ENCODE results near the gene ECE1. TPM values are rescaled to one million over a fixed set of nuclear protein-coding genes. Genes with fewer than 3 reads are reported as not detected.
"Not testable (repeated sequence)": the region's sequence is repeated elsewhere in the genome, so short reads cannot be mapped to it uniquely, and the experiment has no call there.

ECE1 gene
- total and polyA plus RNA-seq, 2 experiments from 2014 or later: 42.4 to 59.1 TPM

GRCh38 chr1:21185221-21185731 is 105.0 kb downstream of the ECE1 start:
- no peak for DNase-seq (ENCODE audit: low read depth in 1 of 2, low spot score in 1 of 2)
- Histone ChIP-seq H3K4me3 (no peak overlapping the region), H3K4me1 (ENCODE audit: low read depth) (peaks cover 4% of the 10 kb centered on the region), H3K27me3 (peaks cover 4% of the 10 kb centered on the region), H3K27ac (no peak overlapping the region), H3K9me3 (ENCODE audit: low read depth) (no peaks in the 10 kb centered on the region), H3K36me3 (no peaks in the 10 kb centered on the region)
- no peak for TF ChIP-seq CTCF (IDR thresholded peaks at IDR 0.05; ENCODE audit: low read depth, low read length)

DNA sequence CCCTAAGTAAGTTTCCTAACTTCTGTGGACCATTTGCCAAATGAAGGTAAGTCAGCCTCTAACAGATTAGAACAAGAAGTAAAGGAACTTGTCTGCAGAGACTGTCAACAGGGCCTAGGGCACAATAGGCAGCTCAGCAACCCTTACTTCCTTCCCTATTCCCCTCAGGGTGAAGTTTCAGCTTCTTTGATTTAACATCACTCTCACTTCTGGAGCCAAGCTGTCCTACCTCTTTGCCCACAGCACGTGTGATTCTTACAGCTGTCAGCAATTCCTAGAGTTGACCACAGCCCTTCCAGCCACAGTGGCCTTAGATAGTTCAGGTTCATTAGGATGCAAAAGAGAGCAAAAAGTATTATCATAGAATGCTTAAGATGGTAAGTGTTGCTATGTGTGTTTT is 106.0 kb downstream of the ECE1 start:
- Histone ChIP-seq H3K4me1 (ENCODE audit: low read depth) (peaks cover 4% of the 10 kb centered on the region), H3K4me3 (no peak overlapping the region), H3K27ac (no peak overlapping the region), H3K27me3 (peaks cover 4% of the 10 kb centered on the region), H3K36me3 (no peaks in the 10 kb centered on the region), H3K9me3 (ENCODE audit: low read depth) (no peaks in the 10 kb centered on the region)
- TF ChIP-seq CTCF (IDR thresholded peaks at IDR 0.05; ENCODE audit: low read depth, low read length): no peak
- peak in 1 of 2 donors; percentile 31 for DNase-seq (ENCODE audit: low read depth in 1 of 2, low spot score in 1 of 2)

- no peak for TF ChIP-seq CTCF (IDR thresholded peaks at IDR 0.05; ENCODE audit: low read depth, low read length)
- DNase-seq (ENCODE audit: low read depth in 1 of 2, low spot score in 1 of 2): no peak
- no peak overlapping the region for H3K27ac ChIP-seq
- H3K27me3 ChIP-seq: no peaks in the 10 kb centered on the region
- no peaks in the 10 kb centered on the region for H3K36me3 ChIP-seq
- peaks cover 4% of the 10 kb centered on the region for H3K4me1 ChIP-seq (ENCODE audit: low read depth)
- H3K4me3 ChIP-seq: no peak overlapping the region
- no peaks in the 10 kb centered on the region for H3K9me3 ChIP-seq (ENCODE audit: low read depth)
These were observed 108.0 kb downstream of the ECE1 start for GRCh38 chr1:21182181-21182731.

- H3K27ac ChIP-seq, H3K36me3 ChIP-seq, H3K27me3 ChIP-seq: not testable (repeated sequence)
These were observed 112.0 kb downstream of the ECE1 start for GRCh38 chr1:21178271-21178670.

GRCh38 chr1:21176586-21177555 is 113.4 kb downstream of the ECE1 start, which contains the start of gene EIF4G3:
TSS of gene EIF4G3 (minus strand) at chr1:21176897. CDS start at chr1:21002742, 174,155 bp downstream.
- Histone ChIP-seq H3K9me3 (ENCODE audit: low read depth) (no peaks in the 10 kb centered on the region), H3K27me3 (no peaks in the 10 kb centered on the region), H3K4me1 (ENCODE audit: low read depth) (peaks cover 7% of the 10 kb centered on the region), H3K36me3 (no peaks in the 10 kb centered on the region), H3K4me3 (peak within 1 kb of the TSS; percentile 99), H3K27ac (peak within 1 kb of the TSS; percentile 84)
- no peak for TF ChIP-seq CTCF (IDR thresholded peaks at IDR 0.05; ENCODE audit: low read depth, low read length)
- peak; percentile 98 to 99 for DNase-seq (ENCODE audit: low read depth in 1 of 2, low spot score in 1 of 2)

More at GRCh38 chr1:21178271-21178670, 112.0 kb downstream of the ECE1 start:
- H3K4me1 ChIP-seq (ENCODE audit: low read depth); H3K4me3 ChIP-seq; DNase-seq (ENCODE audit: low read depth in 1 of 2, low spot score in 1 of 2); H3K9me3 ChIP-seq (ENCODE audit: low read depth): not testable (repeated sequence)

Data from cardiac muscle cell (in vitro differentiated cells and primary cell).